ENCODE measurements around the gene OSBP2.

The OSBP2 gene

DNA sequence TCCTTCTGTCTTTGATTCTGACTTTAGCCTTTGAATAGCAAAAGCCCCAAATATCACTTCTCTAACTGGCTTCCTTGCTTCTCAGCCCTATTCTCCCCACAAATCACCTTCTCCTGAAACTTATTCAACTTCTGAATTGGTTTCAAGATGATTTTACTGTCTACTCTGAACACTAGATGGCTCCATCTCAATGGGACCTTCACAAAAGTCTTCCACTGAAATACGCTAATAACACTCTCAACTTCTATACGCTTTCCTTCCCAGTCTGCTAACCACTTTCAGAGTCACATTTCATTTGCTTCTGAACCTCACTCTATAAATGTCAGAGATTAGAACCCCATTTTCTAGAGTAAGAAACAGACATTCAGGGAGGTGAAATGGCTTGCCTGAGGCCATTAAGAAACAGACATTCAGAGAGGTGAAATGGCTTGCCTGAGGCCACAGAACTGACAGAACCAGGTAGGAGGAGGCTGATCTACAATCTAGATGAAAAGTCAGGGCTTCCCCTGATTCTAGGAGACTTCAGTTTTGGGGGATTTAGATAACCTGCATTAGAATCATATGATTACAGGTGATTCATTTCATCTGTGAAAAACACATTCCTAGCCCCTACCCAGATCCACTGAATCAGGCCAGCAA is 253.3 kb downstream of the OSBP2 start:
- no peak for DNase-seq

DNA sequence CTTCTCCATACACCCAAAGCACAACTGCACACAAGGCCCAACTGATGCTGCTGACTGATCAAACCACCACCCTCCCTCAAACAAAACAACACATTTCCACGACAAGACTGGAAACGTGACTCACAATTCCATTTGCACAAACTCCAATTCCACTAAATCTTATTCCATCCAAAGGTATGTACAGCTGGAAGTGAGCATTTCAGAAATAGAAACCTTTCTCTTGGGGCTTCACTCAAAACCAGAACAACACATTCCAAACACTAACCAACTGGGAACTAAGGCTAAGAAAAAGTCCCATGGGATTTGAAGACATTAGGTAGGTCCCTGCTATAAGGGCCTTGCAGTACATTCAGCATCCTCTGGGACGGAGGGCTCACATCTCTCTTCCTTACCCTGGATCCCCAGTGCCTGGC is 254.3 kb downstream of the OSBP2 start:
- DNase-seq = no peak

GRCh38 chr22:30949934-30950660 is 255.4 kb downstream of the OSBP2 start:
- DNase-seq = no peak

DNA sequence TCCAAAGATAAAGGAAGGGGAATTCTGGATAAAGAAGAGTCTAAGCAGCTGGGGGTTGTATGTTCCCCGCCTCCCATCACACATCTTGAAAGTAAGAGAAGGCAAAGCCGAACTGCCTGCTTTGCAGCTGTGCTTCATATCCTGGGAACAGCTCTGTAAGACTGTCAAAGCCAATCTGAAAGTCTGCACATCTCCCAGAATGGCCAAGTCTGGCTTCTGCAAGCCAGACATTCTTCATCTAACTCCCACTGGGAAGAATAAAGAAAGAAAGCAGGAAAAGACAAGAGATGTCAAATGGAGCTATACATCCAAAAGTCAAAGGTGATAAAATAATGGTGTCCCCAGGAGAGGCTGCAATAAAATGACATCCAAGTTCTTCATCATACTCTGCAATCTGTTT is 258.5 kb downstream of the OSBP2 start:
- DNase-seq = no peak

GRCh38 chr22:30955153-30955552 is 260.5 kb downstream of the OSBP2 start:
- no peak for DNase-seq

Data from activated naive CD4-positive, alpha-beta T cell treated with anti-CD3 and anti-CD28 coated beads, Interleukin-2, amount 50 U/mL, for 16 hours (primary cell).